Endothelial cell of umbilical vein (primary cell): ENCODE results near the gene GAB2. TPM values are rescaled to one million over a fixed set of nuclear protein-coding genes. Genes with fewer than 3 reads are reported as not detected.

ENCODE experiments used
- BruUV-seq: library from RNA; stranded (reverse); fragments of 400-500 nt; replicated peaks from 2 replicates; lab custom pipeline; 2021; lab: Mats Ljungman, UMichigan
- CTCF ChIA-PET: fragments of 300-600, 350-600 bp; sonication (Branson Sonifier 250); formaldehyde crosslinking; loops from one replicate; lab custom pipeline; 2021; ENCODE audit warnings: antibody characterized with exemption, inconsistent platforms; lab: Charles Lee
- POLR2A ChIA-PET: fragments of 300-600, 350-600 bp; sonication (Branson Sonifier 250); formaldehyde crosslinking; loops from one replicate; lab custom pipeline; 2021; ENCODE audit warnings: antibody characterized with exemption, inconsistent platforms; lab: Charles Lee
- DNase-seq: peaks from one replicate; pipeline ENCODE4 v3.0.0-alpha.2; 2011; ENCODE audit warnings: low read depth, low spot score
- FAIRE-seq: peaks from 2 replicates; lab custom pipeline; 2011; peaks lifted over from hg19 to GRCh38; lab: Jason Lieb, UNC
- H2AFZ ChIP-seq: 2 replicates; pipeline ENCODE4 v1.6.0; 2012; ENCODE audit warnings: low read depth, low read length, control low read depth, inconsistent platforms
- H3K27ac ChIP-seq: 2 replicates; pipeline ENCODE4 v1.5.1; 2011; ENCODE audit warnings: low read depth, mild to moderate bottlenecking, control low read depth, low read length, moderate library complexity; ENCODE audit not compliant: insufficient read depth
- H3K27me3 ChIP-seq, 2 experiments: 2 replicates each; pipeline versions ENCODE4 v1.6.0 to v1.6.1; 2011; ENCODE audit warnings: low read length in 2 of 2, mixed read lengths in 1 of 2; ENCODE audit not compliant: control insufficient read depth in 2 of 2, insufficient read depth in 2 of 2
- H3K36me3 ChIP-seq, 2 experiments: 2 replicates in 1 of 2; 3 replicates in 1 of 2; pipeline ENCODE4 v1.5.1; 2011; ENCODE audit warnings: low read length in 2 of 2, mild to moderate bottlenecking in 1 of 2, moderate library complexity in 1 of 2; ENCODE audit not compliant: control insufficient read depth in 2 of 2, insufficient read depth in 2 of 2; ENCODE audit errors: extremely low read depth in 1 of 2
- H3K4me1 ChIP-seq: 3 replicates; pipeline ENCODE4 v1.5.1; 2011; ENCODE audit warnings: mild to moderate bottlenecking, low read length; ENCODE audit not compliant: control insufficient read depth, insufficient read depth; ENCODE audit errors: extremely low read depth
- H3K4me2 ChIP-seq: 2 replicates; pipeline ENCODE4 v1.6.1; 2011; ENCODE audit warnings: low read length, control low read depth, mixed read lengths; ENCODE audit not compliant: insufficient read depth
- H3K4me3 ChIP-seq, 3 experiments: fragments of 200-600 bp in 1 of 3; sonication (generic), shearing (Covaris generic) in 1 of 3; replicated peaks in 1 of 3; 2 replicates each; pipeline ENCODE4 v1.5.1; 2011 to 2016; ENCODE audit warnings: control low read depth in 3 of 3, low read length in 3 of 3, mild to moderate bottlenecking in 2 of 3, inconsistent platforms in 1 of 3, low read depth in 1 of 3, moderate library complexity in 1 of 3; ENCODE audit not compliant: insufficient read depth in 1 of 3
- H3K79me2 ChIP-seq: 2 replicates; pipeline ENCODE4 v1.6.0; 2012; ENCODE audit warnings: low read length, inconsistent platforms; ENCODE audit not compliant: control insufficient read depth, insufficient read depth
- H3K9ac ChIP-seq: replicated peaks from 2 replicates; pipeline ENCODE3; 2011; ENCODE audit warnings: low read length, control low read depth; ENCODE audit not compliant: insufficient read depth; ENCODE audit errors: extremely low read depth
- H3K9me1 ChIP-seq: replicated peaks from 3 replicates; pipeline ENCODE4 v1.6.0; 2011; ENCODE audit warnings: mild to moderate bottlenecking, low read length; ENCODE audit not compliant: control insufficient read depth, insufficient read depth; ENCODE audit errors: extremely low read depth
- H3K9me3 ChIP-seq: replicated peaks from 2 replicates; pipeline ENCODE4 v1.5.1; 2012; ENCODE audit warnings: low read length, inconsistent platforms; ENCODE audit not compliant: control insufficient read depth, insufficient read depth
- H4K20me1 ChIP-seq: replicated peaks from 2 replicates; pipeline ENCODE3; 2011; ENCODE audit warnings: mild to moderate bottlenecking, low read length; ENCODE audit not compliant: control insufficient read depth, insufficient read depth; ENCODE audit errors: extremely low read depth
- CTCF ChIP-seq, 2 donors: IDR thresholded peaks; 1 replicate in 1 of 2; 2 replicates in 1 of 2; pipeline ENCODE4 v1.5.1; 2011; ENCODE audit warnings: low read length in 2 of 2, mild to moderate bottlenecking in 2 of 2, moderate library complexity in 2 of 2, control low read depth in 1 of 2, inconsistent platforms in 1 of 2, low read depth in 1 of 2; ENCODE audit not compliant: insufficient read depth in 1 of 2; ENCODE audit errors: extremely low read depth in 1 of 2
- EZH2 ChIP-seq: IDR thresholded peaks from 2 replicates; pipeline ENCODE4 v1.6.1; 2012; ENCODE audit warnings: borderline replicate concordance, low read depth, mild to moderate bottlenecking, moderate library complexity, low read length, inconsistent platforms; ENCODE audit not compliant: severe bottlenecking
- FOS ChIP-seq: IDR thresholded peaks from 2 replicates; pipeline ENCODE4 v1.6.1; 2011; ENCODE audit warnings: mild to moderate bottlenecking, low read length, moderate library complexity, borderline replicate concordance; ENCODE audit not compliant: insufficient read depth
- GATA2 ChIP-seq: IDR thresholded peaks from 2 replicates; pipeline ENCODE4 v1.7.0; 2011; ENCODE audit warnings: low read depth, mild to moderate bottlenecking, moderate library complexity, mixed read lengths, low read length; ENCODE audit not compliant: insufficient read length, insufficient read depth
- JUN ChIP-seq: IDR thresholded peaks from 2 replicates; pipeline ENCODE4 v1.6.1; 2011; ENCODE audit warnings: borderline replicate concordance, low read depth; ENCODE audit not compliant: insufficient read length, insufficient read depth
- MAX ChIP-seq: IDR thresholded peaks from 2 replicates; pipeline ENCODE4 v1.6.1; 2011; ENCODE audit not compliant: insufficient read depth, insufficient read length
- MYC ChIP-seq: IDR thresholded peaks from one replicate; pipeline ENCODE4 v1.6.1; 2011; ENCODE audit warnings: mild to moderate bottlenecking, low read depth, low read length
- POLR2A ChIP-seq: IDR thresholded peaks from 2 replicates; pipeline ENCODE4 v1.6.1; 2012; ENCODE audit warnings: low read depth, mild to moderate bottlenecking, control low read depth, low read length
- POLR2AphosphoS5 ChIP-seq: IDR thresholded peaks from 2 replicates; pipeline ENCODE4 v1.6.1; 2012; ENCODE audit warnings: low read depth, mild to moderate bottlenecking, control low read depth, low read length, moderate library complexity; ENCODE audit not compliant: insufficient read depth
- dilution Hi-C: fragments of 300-500 bp; cut with MboI; formaldehyde crosslinking; loops from one replicate; pipeline ENCODE4 v1.15.0; 2019; ENCODE audit warnings: low sequenced_read_pairs; ENCODE audit not compliant: extremely low pct_ligation_motif_present
- intact Hi-C: fragments of 100-400 bp; cut with micrococcal nuclease; formaldehyde crosslinking; loops from one replicate; pipeline ENCODE4 v1.10.0; 2022
- polyA plus RNA-seq, 4 experiments: library from polyadenylated mRNA; depleted of rRNA in 3 of 4; stranded (reverse) in 3 of 4; unstranded in 1 of 4; fragments of >200 nt; gene quantifications; 2 replicates each; pipeline versions ENCODE4 v1.2.1 to v1.2.3, GENCODE V29; 2011 to 2012; ENCODE audit warnings: missing spikeins in 1 of 4
- total RNA-seq: library from RNA; stranded (reverse); gene quantifications from 2 replicates; pipeline ENCODE4 v1.2.3, GENCODE V29; 2021

GAB2 gene
- total and polyA plus RNA-seq, 2 donors (not counting 3 experiments of a cell fraction or from before 2014, with no cell fraction given), result 19.6 to 39.6 TPM

GRCh38 chr11:78177216-78177615 lies 240.4 kb downstream of the GAB2 start:
- Histone ChIP-seq H3K27ac (no peak overlapping the region), H4K20me1 (no peaks in the 10 kb centered on the region), H3K27me3 (no peaks in the 10 kb centered on the region), H3K79me2 (no peaks in the 10 kb centered on the region), H3K9ac (no peak overlapping the region), H3K9me3 (no peaks in the 10 kb centered on the region), H3K4me1 (no peaks in the 10 kb centered on the region), H3K9me1 (no peaks in the 10 kb centered on the region), H3K4me2 (no peak overlapping the region), H3K36me3 (peaks cover 0 to 10% of the 10 kb centered on the region in 2 experiments), H2AFZ (no peak overlapping the region), H3K4me3 (no peak overlapping the region)
- ChIA-PET POLR2A (no interaction called here), CTCF (interaction anchor here (0.9 to 1.4 kb wide), 2 partner anchors 11 to 388 kb away, joined by 3 read pairs; partner anchors contain the start of gene KCTD21)
- dilution Hi-C loops, result no loop called here
- BruUV-seq, result no TSS peak
- TF ChIP-seq FOS, result no peak
- TF ChIP-seq POLR2AphosphoS5, result no peak
- no peak for TF ChIP-seq JUN
- TF ChIP-seq POLR2A, result no peak
- no peak for TF ChIP-seq MAX
- no peak for TF ChIP-seq GATA2
- TF ChIP-seq CTCF (IDR thresholded peaks at IDR 0.05; ENCODE audit: extremely low read depth in 1 of 2, insufficient read depth in 1 of 2, low read depth in 1 of 2, low read length in 2 of 2), result no peak
- no peak for TF ChIP-seq EZH2
- TF ChIP-seq MYC, result no peak
- FAIRE-seq (no peak), DNase-seq (no peak)
- intact Hi-C loops, result no loop called here
